GM12873 (cell line): ENCODE results near the gene ATAD2B.

Experiments used
- CTCF ChIP-seq: IDR thresholded peaks from 2 replicates; pipeline ENCODE4 v1.5.1; 2012; ENCODE audit warnings: low read depth, mild to moderate bottlenecking, moderate library complexity, low read length, control low read depth; ENCODE audit not compliant: insufficient read depth; ENCODE audit errors: missing control alignments

ATAD2B gene

GRCh38 chr2:23700627-23701026 lies 226.3 kb downstream of the ATAD2B start:
- no peak for TF ChIP-seq CTCF

GRCh38 chr2:23699580-23699925 lies 227.4 kb downstream of the ATAD2B start:
- no peak for TF ChIP-seq CTCF

GRCh38 chr2:23698721-23699579 lies 228.0 kb downstream of the ATAD2B start:
- TF ChIP-seq CTCF: no peak
